ENCODE results near the gene IRF5.

DNA sequence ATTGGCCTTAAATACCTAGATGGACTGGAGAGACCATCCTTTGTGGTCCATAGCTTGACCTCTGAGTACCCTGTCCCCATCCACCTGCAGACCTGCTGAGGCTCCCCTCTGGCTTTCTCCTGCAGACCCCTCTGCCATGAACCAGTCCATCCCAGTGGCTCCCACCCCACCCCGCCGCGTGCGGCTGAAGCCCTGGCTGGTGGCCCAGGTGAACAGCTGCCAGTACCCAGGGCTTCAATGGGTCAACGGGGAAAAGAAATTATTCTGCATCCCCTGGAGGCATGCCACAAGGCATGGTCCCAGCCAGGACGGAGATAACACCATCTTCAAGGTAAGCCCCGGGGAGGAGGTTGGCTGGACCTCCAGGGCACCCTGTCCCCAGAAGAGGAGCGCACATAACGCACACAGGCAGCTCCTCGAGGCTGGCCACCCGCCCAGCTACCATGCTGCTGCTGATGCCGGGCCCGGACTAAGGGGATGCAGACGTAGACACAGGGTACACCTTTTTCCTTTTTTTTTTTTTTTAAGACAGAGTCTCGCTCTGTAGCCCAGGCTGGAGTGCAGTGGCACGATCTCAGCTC is 4.3 kb downstream of the IRF5 start:
- TF ChIP-seq CTCF (IDR thresholded peaks at IDR 0.05): no peak
- no peak for TF ChIP-seq SIN3A (IDR thresholded peaks at IDR 0.05; ENCODE audit: borderline replicate concordance, insufficient read depth, low read depth, low read length)
- TF ChIP-seq TCF7L2 (IDR thresholded peaks at IDR 0.05; ENCODE audit: low read depth, low read length): no peak
- no peak for TF ChIP-seq POLR2AphosphoS5 (IDR thresholded peaks at IDR 0.05; ENCODE audit: low read depth, low read length)
